Activated CD8-positive, alpha-beta memory T cell treated with anti-CD3 and anti-CD28 coated beads for 36 hours (primary cell): ENCODE data around the gene COL27A1. TPM values are rescaled to one million over a fixed set of nuclear protein-coding genes. Genes with fewer than 3 reads are reported as not detected.

Experiments used
- CTCF ChIA-PET: fragments of 350-600 bp; sonication (Branson Sonifier 250); formaldehyde crosslinking; loops from one replicate; lab custom pipeline; 2021; ENCODE audit warnings: antibody characterized with exemption; lab: Charles Lee
- POLR2A ChIA-PET: fragments of 350-600 bp; sonication (Branson Sonifier 250); formaldehyde crosslinking; loops from one replicate; lab custom pipeline; 2021; ENCODE audit warnings: antibody characterized with exemption; lab: Charles Lee
- total RNA-seq, 2 experiments: library from RNA; stranded (reverse); gene quantifications; one replicate each; pipeline ENCODE4 v1.2.3, GENCODE V29; 2021

Gene COL27A1
- 1 to 10 TPM; 2.9 to 3.2 TPM for total RNA-seq

DNA sequence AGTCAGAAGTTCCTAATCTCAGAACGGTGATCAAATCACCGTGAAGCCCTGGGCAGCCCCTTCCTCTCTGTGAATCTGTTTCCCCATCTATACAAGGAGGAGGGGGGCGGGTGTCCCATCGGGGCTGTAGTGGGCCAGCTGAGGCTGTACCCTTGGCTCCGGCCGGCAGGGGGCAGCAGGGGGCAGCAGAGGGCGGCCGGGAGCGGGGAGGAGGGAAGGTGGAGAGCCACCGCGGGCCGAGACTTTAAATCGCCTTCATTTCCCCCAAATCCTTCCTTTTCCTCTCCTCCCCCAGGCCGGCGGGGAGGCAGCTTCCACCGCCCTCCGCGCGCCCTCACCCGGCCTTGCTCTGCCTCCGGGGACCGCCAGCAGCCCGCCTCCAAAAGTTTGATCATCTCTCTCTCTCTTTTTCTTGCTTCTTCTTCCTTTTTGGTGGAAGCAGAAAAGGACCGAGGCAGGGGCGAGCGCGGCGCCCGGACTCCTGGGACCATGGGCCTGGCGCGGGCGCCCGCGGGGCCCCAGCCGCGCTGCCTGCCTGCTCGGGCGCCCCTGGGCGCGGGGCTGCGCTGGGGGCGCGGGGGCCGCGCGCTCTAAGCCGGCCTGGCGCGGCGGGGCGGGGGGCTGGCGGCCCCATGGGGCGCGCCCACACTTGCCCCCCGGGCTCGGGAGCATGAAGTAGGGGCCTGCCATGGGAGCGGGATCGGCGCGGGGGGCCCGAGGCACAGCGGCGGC, at the start of gene COL27A1:
Gene COL27A1 (plus strand): TSS at position 275 of the 732 bp plus-strand sequence. CDS start 414 bp downstream, at position 689.
- POLR2A ChIA-PET: no interaction called here

GRCh38 chr9:114107286-114108001, 47.9 kb upstream of the COL27A1 start:
- POLR2A ChIA-PET: interaction anchor here (0.6 kb wide), 1 partner anchor 822 kb away, joined by 3 read pairs; no protein-coding TSS in a partner anchor
- CTCF ChIA-PET: interaction anchor here (0.7 to 4.1 kb wide), 14 partner anchors 9 to 208 kb away, joined by 3 to 26 read pairs (median 4); no protein-coding TSS in a partner anchor

More for the DNA sequence above, at the start of gene COL27A1:
- CTCF ChIA-PET: interaction anchor here (0.8 to 2.3 kb wide), 11 partner anchors 9 to 307 kb away, joined by 3 to 13 read pairs (median 3); no protein-coding TSS in a partner anchor

- POLR2A ChIA-PET: interaction anchor here (0.6 kb wide), 1 partner anchor 214 kb away, joined by 3 read pairs; no protein-coding TSS in a partner anchor
- CTCF ChIA-PET: interaction anchor here (0.6 to 4.1 kb wide), 19 partner anchors 10 to 634 kb away, joined by 3 to 26 read pairs (median 3); no protein-coding TSS in a partner anchor
Observed at GRCh38 chr9:114108016-114108833, 47.1 kb upstream of the COL27A1 start.

DNA sequence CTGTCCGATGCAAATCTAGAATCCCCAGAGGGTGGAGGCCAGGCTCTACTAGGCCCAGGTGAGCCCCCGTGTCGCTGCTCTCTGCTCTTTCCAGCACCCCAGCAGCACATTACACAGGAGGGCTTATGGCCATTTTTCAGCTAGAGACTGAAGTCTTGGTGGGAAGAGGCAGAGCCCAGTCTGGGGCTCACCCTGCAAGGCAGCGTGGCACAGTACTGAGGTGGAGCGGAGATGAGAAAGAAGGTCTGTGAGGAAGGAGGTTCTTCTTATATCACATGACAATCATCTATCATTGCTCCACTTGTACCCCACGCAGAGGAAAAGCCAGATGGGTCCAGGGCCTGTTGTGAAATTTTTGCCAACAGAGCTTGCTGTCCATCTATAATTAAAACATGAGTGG, 46.2 kb upstream of the COL27A1 start:
- ChIA-PET CTCF (interaction anchor here (1.5 to 4.1 kb wide), 2 partner anchors 35 to 182 kb away, joined by 4 to 26 read pairs; no protein-coding TSS in a partner anchor), POLR2A (no interaction called here)

GRCh38 chr9:114110180-114110579, 45.2 kb upstream of the COL27A1 start:
- POLR2A ChIA-PET: no interaction called here
- CTCF ChIA-PET: interaction anchor here (1.1 kb wide), 1 partner anchor 154 kb away, joined by 3 read pairs; no protein-coding TSS in a partner anchor

GRCh38 chr9:114112325-114112724, 43.0 kb upstream of the COL27A1 start:
- ChIA-PET CTCF (no interaction called here), POLR2A (no interaction called here)

DNA sequence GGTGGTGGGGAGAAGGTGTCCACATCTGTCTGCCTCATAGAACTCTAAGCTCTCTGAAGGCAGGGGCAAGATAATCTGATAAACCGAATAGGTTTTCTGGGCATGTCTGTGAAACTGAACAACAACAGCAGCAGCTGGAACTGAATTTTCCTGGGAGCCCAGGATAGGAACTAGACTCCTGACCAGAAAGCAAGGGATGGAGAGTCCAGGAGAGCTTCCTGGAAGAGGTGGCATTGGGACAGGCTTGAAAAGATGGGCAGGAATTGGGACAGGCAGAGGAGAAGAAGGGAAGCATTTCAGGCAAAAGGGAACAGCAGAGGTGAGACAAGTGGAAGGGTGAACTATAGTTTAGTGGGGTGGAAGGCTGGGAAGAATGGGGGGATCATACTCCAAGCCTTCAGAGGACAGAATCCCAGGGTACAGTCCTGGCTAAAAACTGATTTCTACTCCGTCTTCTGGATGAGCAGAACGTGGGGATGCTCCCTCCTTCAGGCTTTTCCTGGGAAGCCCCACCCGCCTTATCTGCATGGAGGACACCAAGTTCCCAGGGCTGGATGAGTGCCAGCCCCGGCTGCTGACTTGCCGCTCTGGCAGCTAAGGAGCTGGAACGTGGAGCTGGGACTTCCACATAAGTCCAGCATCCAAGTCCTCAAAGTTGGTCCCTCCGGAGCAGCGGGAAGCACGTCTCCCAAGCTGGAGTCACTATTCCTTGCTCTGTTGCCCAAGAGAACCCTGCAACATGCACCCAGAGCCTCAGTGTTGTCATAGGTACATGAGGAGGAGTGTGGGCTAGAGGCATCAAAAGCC, 42.4 kb upstream of the COL27A1 start:
- CTCF ChIA-PET: no interaction called here
- POLR2A ChIA-PET: no interaction called here

- POLR2A ChIA-PET: no interaction called here
- CTCF ChIA-PET: no interaction called here
Observed at GRCh38 chr9:114114364-114114763, 41.0 kb upstream of the COL27A1 start.

GRCh38 chr9:114115654-114116125, 39.6 kb upstream of the COL27A1 start:
- CTCF ChIA-PET: no interaction called here
- POLR2A ChIA-PET: no interaction called here

DNA sequence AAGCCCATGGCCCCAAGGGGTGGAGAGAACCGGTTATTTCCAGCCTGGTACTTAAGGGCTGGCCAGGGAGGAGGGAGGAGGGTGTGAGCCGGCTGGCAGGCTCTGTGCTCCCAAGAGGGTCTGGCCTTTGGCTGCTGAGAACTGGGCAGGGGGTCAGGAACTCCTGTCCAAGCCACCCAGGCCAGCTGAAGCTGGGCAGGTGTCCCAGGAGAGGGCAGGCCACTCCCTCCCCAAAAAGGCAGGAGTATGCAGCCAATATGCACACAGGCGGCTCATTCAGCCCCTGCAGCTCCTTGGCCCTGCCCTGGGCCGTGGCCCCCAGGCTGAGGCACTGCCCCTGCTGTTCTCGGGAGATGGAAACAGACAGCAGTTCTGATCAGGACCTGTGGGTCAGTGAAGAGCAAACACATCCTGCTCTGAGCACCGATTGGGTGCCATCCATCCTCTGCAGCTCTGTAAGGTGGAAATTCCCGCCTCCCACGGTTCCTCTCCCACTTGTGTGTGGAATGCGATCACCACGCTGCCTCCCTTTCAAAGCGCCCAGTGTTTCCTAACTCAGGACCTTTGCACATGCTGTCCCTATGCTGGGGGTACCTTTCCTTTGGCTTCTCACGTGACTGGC, 39.1 kb upstream of the COL27A1 start:
- CTCF ChIA-PET: no interaction called here

GRCh38 chr9:114117614-114117995, 37.7 kb upstream of the COL27A1 start:
- ChIA-PET CTCF (no interaction called here), POLR2A (no interaction called here)

More for the DNA sequence above, 39.1 kb upstream of the COL27A1 start:
- POLR2A ChIA-PET: no interaction called here

DNA sequence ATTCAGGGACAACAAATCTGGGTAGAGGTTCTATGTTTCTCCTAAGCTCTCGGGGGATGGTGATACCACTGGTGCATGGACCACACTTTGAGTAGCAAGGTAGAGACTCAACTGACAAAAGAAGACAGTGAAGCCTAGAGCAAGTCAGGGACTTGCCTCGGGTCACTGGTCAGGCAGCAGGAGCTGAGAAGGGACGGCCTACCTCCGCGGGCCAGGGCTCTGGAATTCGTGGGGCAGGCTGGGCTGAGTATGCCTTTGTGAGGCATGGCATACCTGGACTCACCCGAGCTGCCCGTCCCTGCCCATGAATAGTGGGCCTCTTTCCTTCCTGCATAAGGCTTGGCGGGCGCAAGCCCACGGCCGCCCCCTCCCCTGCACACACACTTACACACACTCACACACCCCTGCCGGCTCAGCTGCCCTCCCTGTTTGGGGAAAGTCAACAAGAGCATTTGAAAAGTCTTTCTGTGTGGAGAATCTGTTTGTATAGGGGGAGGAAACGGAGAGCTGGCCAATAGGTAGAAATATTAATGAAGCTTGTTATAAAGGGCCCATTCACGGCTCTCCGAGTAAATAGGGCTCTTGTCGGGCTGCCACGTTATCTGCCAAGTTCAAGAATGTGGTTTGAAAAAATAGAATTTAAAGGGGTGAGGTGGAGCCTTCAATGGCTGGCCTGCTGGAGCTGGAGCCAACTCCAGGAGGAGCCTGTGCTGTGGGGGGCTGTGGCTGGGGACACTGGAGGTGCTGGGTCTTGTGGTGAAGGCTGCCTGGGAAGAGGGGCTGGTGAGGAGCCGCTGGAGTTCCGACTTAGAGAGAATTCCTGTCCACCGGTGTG, 37.1 kb upstream of the COL27A1 start:
- POLR2A ChIA-PET: interaction anchor here (0.5 kb wide), 1 partner anchor 8 kb away, joined by 6 read pairs; no protein-coding TSS in a partner anchor
- CTCF ChIA-PET: no interaction called here

- CTCF ChIA-PET: no interaction called here
- POLR2A ChIA-PET: no interaction called here
Observed at GRCh38 chr9:114119242-114120191, 35.8 kb upstream of the COL27A1 start.

GRCh38 chr9:114120192-114121014, 34.9 kb upstream of the COL27A1 start:
- ChIA-PET POLR2A (no interaction called here), CTCF (interaction anchor here (1.4 kb wide), 1 partner anchor 12 kb away, joined by 3 read pairs; no protein-coding TSS in a partner anchor)
